ENCODE data around the gene MPPED2.

Gene MPPED2

GRCh38 chr11:30526558-30526957, 59.6 kb downstream of the MPPED2 start:
- Histone ChIP-seq H3K27ac (no peak overlapping the region), H3K4me2 (ENCODE audit: low read length) (no peak overlapping the region), H3K9me3 (ENCODE audit: control insufficient read depth, low read length) (no peaks in the 10 kb centered on the region), H3K4me1 (no peaks in the 10 kb centered on the region), H3K9ac (no peak overlapping the region), H3K4me3 (ENCODE audit: low read depth, low read length) (no peak overlapping the region), H2AFZ (no peak overlapping the region), H3K36me3 (ENCODE audit: control insufficient read depth, insufficient read depth, low read length) (no peaks in the 10 kb centered on the region), H3K79me2 (no peaks in the 10 kb centered on the region), H3K27me3 (ENCODE audit: control insufficient read depth, insufficient read depth, low read length) (no peaks in the 10 kb centered on the region)
- no peak for TF ChIP-seq CTCF (IDR thresholded peaks at IDR 0.05)

GRCh38 chr11:30522536-30523243, 63.5 kb downstream of the MPPED2 start:
- Histone ChIP-seq H2AFZ (no peak overlapping the region), H3K9me3 (ENCODE audit: control insufficient read depth, low read length) (no peaks in the 10 kb centered on the region), H3K9ac (no peak overlapping the region), H3K4me3 (ENCODE audit: low read depth, low read length) (no peak overlapping the region), H3K27ac (no peak overlapping the region), H3K79me2 (no peaks in the 10 kb centered on the region), H3K27me3 (ENCODE audit: control insufficient read depth, insufficient read depth, low read length) (no peaks in the 10 kb centered on the region), H3K4me1 (no peaks in the 10 kb centered on the region), H3K36me3 (ENCODE audit: control insufficient read depth, insufficient read depth, low read length) (no peaks in the 10 kb centered on the region), H3K4me2 (ENCODE audit: low read length) (no peak overlapping the region)
- TF ChIP-seq CTCF (IDR thresholded peaks at IDR 0.05) = no peak

DNA sequence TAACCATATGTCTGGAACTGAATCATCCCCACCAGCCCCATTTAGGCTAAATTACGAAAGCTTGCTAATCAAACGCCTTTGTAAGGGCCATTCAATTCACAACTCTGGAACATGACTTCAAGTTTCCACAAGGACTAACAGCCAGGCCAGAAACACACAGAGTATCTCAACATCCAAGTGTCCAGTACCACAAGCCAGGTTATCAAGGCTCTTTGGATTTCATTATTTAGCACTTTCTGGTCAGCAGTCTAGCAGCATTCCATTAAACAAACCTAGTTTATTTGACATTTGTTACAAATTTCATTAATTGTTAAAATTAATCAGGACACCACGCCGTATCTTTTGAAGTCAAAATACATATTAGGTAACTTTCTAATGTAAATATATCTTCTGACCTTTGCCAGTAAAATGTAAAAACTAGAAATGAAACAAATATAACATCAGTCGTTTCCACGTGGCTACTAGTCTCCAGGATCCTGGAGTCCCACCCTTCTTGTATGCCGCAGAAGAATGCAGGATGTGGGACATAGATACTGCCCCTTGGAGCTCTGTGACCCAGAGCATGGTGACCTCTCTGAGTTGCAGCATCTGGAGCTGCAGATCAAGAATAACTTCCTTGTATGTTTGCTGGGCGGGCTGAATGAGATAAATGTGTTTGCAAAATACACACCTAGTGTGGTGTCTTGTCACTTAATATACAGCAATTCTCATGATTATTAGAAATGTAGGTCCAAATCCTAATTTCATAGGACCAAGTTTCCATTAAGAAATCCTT, 64.7 kb downstream of the MPPED2 start:
- no peak for TF ChIP-seq CTCF (IDR thresholded peaks at IDR 0.05)
- Histone ChIP-seq H3K9me3 (ENCODE audit: control insufficient read depth, low read length) (no peaks in the 10 kb centered on the region), H3K4me3 (ENCODE audit: low read depth, low read length) (no peak overlapping the region), H3K27ac (no peak overlapping the region), H3K79me2 (no peaks in the 10 kb centered on the region), H3K4me1 (no peaks in the 10 kb centered on the region), H2AFZ (no peak overlapping the region), H3K36me3 (ENCODE audit: control insufficient read depth, insufficient read depth, low read length) (no peaks in the 10 kb centered on the region), H3K4me2 (ENCODE audit: low read length) (no peak overlapping the region), H3K9ac (no peak overlapping the region), H3K27me3 (ENCODE audit: control insufficient read depth, insufficient read depth, low read length) (no peaks in the 10 kb centered on the region)

DNA sequence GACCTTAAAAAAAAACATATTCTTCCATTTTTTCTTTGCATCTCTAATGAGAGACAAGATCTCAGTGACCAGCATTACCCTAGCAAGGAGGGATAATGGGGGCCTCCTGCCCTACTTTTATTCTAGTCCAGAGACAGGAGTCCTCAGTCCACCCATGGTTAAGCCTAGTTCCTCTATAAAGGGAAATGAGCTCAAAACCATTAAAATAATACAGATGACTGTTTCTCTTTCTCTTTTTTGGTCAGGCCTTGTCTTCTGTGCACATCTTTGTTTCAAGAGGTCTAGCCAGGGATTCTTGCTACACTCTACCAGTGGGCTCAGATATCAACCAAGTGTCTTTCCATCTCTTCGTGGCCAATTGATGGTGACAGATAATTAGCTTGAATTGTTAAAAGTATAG, 73.1 kb downstream of the MPPED2 start:
- no peaks in the 10 kb centered on the region for H3K4me1 ChIP-seq
- H3K4me2 ChIP-seq (ENCODE audit: low read length) = no peak overlapping the region
- no peak overlapping the region for H2AFZ ChIP-seq
- H3K36me3 ChIP-seq (ENCODE audit: control insufficient read depth, insufficient read depth, low read length) = no peaks in the 10 kb centered on the region
- H3K4me3 ChIP-seq (ENCODE audit: low read depth, low read length) = no peak overlapping the region
- H3K27ac ChIP-seq = no peak overlapping the region
- no peaks in the 10 kb centered on the region for H3K9me3 ChIP-seq (ENCODE audit: control insufficient read depth, low read length)
- H3K9ac ChIP-seq = no peak overlapping the region
- H3K79me2 ChIP-seq = no peaks in the 10 kb centered on the region
- H3K27me3 ChIP-seq (ENCODE audit: control insufficient read depth, insufficient read depth, low read length) = no peaks in the 10 kb centered on the region
- TF ChIP-seq CTCF (IDR thresholded peaks at IDR 0.05) = no peak

Measured in parathyroid adenoma (tissue), 2 donors.